Activated CD4-positive, CD25-positive, alpha-beta regulatory T cell treated with anti-CD3 and anti-CD28 coated beads, Interleukin-2, amount 50 U/mL, for 16 hours (primary cell): ENCODE data around the gene SAG.
"Not testable (repeated sequence)": the region's sequence is repeated elsewhere in the genome, so short reads cannot be mapped to it uniquely, and the experiment has no call there.

Source experiments
- DNase-seq: peaks from one replicate; pipeline ENCODE4 v3.0.0-alpha.2; 2020; ENCODE audit warnings: low read depth, low spot score

Gene SAG

DNA sequence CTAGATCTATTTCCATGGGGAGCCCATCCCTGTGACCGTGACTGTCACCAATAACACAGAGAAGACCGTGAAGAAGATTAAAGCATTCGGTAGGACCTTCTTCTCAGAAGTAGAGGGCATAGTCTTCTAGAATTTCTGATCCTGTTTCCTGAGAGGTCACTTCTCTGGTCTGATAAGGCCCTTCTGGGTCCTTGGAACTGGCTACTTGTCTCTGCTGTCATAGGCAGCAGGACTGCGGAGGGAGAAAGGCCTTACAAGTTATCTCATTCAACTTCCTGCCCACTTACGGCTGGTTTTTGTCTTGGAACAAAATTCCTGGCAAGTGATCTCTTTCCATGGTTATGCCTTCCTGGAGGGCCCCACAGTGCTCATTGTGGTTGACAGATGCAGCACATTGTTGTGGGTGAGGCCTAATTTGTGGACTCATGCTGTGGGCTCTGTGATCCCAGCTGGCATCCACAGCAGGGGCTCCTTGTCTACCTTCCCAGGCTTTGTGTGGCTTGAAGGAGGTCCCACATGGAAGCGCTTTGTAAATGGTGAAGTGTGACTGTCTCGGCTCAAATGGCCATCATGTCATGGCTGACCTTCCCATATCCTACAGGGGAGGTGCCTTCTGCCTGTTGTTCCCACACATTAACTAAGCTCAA is 22.0 kb downstream of the SAG start:
- no peak for DNase-seq

DNA sequence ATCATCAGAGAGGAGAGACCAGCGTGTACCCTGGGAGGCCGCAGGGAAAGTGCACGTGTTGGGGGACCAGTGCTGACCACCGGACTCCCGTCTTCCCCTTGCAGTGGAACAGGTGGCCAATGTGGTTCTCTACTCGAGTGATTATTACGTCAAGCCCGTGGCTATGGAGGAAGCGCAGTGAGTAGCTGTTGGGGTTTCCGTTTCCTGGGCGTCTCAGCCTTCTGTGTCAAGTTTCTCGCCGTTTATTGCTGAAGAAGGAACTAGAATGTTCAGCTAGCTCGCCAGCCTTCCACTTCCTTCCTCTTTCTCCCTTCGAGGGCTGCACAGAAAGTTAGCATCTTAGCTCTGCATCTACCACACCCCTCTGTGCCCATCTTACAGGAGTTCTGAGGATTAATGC is 23.9 kb downstream of the SAG start:
- peak; percentile 56 for DNase-seq

DNA sequence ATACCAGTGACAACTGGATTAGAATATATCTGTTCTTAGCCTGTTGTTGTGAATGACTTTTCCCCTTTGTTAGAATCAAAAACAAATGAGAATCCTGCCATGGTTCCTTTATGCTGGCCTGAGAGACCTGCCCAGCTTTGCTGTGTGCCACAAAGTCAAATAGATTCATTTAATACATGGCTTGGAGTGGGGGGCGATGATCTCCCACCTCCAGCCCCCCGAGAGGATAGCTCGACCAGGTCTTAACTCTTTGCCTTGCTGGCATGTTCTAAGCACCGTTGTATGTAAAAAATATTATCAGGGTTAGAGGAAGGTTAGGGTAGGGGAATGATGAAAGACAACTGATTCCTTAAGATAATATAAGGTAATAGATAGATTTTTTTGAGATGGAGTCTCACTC is 24.5 kb downstream of the SAG start:
- DNase-seq = no peak

DNA sequence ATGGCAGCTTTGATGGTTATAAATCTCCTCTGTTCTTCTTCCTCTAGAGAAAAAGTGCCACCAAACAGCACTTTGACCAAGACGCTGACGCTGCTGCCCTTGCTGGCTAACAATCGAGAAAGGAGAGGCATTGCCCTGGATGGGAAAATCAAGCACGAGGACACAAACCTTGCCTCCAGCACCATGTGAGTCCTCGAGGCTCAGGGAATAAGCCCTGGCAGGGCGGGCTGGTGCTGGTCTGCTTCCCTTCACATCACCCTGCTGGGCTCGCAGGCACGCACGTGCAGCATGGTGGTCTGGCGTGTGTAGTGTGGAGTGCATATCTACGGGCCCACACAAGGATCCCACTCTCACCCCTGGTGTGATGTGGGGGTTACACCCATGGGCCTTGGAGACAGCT is 27.3 kb downstream of the SAG start:
- DNase-seq = no peak

DNA sequence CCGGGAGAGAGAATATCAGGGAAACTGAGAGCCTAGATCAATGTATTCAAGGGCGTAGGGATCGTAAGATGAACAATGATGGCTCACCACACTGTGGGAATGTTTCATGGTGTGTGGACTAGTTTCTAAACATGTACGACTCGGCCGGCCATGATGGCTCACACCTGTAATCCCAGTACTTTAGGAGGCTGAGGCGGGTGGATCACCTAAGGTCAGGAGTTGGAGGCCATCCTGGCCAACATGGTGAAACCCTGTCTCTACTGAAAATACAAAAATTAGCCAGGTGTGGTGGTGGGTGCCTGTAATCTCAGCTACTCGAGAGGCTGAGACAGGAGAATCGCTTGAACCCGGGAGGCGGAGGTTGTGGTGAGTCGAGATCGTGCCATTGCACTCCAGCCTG is 28.5 kb downstream of the SAG start:
- DNase-seq = not testable (repeated sequence)

DNA sequence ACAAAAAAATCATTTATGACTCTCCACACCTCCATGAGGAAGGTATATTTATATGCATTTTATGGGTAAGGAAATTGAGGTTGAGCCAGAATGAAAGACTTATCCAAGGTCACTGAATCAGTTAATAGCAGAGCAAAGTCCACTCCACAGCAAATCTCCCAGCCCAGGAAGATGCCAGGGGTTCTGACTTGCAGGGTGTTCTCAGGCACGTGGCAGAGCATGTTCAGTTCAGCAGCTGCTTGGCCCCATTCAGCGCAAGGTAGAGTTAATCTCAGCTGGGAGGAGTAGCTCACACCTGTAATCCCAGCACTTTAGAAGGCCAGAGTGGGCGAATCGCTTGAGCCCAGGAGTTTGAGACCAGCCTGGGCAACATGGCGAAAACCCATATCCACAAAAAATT is 28.9 kb downstream of the SAG start:
- no peak for DNase-seq

DNA sequence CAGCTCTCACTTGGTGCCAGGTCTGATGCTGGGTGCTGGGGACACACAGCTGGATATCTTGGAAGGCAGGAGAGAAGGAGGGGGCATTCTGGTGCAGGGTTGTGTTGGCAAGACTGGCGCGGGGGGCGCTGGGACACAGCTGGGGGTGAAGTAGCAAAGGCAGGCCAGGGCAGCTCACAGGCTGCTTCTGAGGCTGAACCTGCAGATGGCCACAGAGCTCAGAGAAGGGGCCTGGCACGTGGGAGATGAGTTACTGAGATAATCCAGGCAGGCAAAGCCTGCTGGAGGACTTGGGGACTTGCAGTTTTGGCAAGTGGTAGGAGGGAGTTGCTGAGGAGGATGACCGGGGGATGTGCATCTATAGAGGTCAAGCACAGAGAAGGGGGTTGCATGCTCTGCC is 30.4 kb downstream of the SAG start:
- DNase-seq = no peak

DNA sequence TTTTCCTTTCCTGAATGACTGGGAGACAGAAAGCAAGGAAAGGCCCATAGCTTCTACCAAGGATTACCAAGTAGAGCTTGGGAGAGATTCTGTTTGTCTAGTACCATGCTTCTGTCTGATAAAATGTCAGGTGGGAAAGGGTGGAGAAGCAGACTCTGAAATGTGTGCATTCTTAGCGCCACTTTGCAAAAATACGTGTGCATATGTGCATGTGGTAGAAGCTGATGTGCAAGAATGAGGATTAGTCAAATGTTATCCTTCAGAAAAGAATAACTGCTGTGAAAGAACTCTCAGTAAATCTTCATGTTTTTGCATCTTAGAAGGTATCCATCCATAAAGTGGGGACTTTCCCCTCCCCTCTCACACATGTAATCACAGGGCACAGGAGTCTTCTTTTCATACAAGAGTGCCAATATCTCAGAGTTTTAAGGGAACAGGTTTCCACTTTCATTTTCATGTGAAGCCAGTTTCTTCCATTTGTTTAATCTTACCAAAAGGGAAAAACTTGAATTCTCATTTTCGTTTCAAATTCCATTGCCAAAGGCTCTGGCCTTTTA is 31.3 kb downstream of the SAG start:
- no peak for DNase-seq

DNA sequence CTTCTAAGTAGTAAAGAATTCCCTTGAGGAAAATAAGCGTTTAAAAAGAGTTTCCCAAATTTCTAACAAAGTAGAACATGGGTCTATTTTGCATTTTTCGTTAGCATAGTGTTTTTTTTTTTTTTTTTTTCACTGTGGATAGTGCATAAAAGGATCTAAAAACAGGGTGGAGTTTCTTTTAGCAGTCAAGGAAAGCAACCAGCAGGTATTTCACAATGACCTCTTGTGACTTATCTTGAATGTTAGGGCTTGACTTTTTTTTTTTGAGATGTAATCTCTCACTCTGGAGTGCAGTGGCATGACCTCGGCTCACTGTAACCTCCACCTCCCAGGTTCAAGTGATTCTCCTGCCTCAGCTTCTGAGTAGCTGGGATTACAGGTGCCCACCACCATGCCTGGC is 31.8 kb downstream of the SAG start:
- no peak for DNase-seq

DNA sequence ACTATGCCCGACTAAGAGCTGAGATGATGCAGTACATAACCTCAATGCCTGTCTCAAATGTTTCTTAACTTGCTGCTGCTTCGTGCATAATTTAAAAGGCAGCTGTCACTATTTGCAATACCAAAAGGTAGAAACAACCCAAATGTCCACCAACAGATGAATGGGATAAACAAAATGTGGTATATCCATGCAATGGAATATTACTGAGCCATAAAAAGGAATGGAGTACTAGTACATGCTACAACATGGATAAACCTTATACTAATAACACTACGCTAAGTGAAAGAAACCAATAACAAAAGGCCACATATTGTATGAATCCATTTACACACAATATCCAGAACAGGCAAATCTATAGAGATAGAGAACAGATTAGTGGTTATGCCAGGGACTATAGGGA is 33.7 kb downstream of the SAG start:
- no peak for DNase-seq

DNA sequence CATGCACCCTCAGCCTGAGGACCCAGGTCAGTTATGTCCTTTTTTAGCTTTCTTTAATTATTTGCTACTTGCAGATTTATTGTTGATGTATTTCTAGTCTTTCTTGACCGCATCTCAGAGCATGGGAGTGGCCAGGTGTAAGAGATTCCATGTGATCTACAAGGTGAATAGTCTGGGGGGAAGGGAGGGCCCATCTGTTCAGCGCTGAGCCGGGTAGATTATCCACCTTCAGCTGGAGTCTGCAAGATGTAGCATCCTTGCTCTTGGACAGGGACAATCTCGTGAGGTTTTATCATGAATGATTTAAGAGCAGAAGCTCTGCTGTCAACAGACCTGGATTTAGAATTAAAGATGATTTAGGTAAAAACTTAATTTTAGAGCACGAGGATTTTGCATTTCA is 34.7 kb downstream of the SAG start:
- DNase-seq = no peak

DNA sequence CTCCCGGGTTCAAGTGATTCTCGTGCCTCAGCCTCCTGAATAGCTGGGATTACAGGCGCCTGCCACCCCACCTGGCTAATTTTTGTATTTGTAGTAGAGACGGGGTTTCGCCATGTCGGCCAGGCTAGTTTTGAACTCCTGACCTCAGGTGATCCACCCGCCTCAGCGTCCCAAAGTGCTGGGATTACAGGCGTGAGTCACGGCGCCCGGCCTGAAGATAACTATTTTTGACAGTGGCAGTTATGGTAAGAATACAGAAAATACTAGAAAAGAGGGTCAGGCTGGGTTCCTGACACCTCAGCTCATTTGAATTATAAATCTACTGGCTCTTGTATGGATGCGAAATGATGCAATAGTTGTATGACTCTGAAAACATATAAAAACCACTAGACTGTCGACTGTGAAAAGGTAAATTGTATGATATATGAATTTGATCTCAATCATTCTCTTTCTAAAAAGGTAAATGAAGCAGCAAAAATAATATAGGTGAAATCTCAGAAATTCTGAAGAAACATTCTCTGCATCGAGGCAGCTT is 35.6 kb downstream of the SAG start:
- no peak for DNase-seq

DNA sequence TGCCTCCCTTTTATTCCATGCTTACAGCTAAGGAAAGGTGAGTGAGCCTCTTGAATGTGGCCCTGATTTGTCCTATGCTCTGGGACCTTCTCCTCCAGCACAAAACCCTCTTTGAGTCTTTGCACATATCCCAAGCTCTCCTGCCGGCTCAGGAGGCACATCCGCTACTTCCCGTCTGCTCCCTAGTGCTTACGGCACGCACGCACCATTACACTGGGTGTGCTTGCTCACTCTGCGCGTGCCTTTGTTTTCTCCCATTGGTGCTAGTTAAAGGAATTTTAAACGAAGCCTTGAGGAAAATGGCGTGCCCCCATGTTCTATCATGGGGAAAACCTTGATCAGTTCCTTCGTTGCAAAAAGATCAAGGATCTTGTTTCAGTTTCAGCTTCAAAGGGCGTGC is 38.8 kb downstream of the SAG start:
- no peak for DNase-seq

DNA sequence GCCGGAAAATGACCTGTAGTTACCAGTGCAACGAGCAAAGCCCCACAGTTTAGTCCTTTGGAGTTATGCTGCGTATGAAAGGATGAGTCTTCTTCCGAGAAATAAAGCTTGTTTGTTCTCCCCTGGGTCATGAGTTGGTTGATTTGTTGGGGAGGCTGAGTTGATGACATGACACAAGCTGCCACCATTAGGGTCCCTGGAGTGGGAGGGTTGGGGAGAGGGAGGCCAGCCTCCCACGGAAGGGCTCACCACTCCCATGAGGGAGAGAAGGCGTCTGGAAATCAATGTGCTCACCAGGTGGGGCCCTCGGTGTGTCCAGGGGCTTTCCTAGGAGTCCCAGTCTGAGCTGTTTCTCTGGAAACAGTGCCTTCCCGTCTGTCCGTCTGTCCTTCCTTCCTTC is 39.3 kb downstream of the SAG start:
- DNase-seq = no peak

DNA sequence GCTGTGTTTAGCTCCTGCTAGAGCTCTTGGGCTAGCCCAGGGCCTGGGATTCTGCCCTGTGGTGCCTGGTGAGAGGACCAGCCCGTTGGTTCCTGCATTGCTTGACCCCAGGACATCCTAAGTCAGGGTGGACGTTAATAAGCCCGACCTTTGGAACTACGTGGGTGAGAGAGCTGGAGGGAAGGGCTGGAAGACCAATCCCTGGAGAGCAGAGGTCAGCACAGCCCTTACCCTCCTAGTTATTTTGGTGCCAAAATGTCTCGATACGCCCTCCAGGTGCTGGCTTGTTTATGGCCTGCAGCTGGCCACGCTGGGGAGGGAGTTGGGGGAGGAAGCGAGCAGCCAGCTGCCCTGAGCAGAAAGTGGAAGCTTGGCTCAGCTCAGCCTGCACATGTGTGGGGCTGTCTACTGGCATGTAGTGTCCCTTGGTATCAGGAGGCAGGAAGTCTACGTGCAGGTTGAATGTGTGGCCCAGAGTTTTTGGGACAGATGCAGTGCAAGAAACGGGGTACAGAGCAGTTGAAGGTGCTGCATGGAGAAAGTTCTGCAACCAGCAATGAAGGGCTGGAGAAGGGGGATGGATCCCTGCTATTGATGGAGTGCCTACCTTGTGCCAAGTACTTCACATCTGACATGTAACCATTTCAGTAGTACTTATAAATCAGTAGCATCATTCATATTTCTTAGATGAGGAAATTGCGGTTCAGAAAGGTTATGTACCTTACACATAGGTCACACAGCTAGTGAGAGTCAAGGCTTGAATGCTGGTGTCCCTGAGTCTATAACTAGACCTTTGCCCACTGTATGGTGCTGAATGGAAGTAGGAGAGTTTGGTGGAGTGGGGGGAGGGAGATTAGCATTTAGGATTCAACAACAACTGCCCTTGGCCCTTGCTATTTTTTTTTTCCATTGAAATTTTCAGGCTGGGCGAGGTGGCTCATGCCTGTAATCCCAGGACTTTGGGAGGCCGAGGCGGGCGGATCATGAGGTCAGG is 41.7 kb downstream of the SAG start:
- no peak for DNase-seq

DNA sequence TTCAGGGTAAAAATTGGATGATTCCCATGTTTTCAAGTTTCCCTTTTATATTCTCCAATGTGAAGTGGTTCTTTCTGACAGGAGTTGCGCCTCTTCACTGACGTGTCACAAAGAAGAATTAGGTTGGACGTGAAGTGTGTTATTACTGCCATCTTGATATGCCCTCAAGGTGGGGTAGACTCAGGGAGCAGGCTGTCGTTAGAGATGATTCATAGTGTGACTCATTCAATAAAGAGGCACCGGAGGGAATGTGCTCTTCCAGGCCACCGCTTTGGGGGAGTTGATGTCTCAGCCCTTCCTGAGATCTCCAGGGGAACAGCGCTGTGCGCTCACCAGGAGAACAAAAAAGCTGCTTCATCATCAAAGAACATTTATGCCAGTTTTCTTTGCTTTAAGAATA is 43.1 kb downstream of the SAG start:
- no peak for DNase-seq

DNA sequence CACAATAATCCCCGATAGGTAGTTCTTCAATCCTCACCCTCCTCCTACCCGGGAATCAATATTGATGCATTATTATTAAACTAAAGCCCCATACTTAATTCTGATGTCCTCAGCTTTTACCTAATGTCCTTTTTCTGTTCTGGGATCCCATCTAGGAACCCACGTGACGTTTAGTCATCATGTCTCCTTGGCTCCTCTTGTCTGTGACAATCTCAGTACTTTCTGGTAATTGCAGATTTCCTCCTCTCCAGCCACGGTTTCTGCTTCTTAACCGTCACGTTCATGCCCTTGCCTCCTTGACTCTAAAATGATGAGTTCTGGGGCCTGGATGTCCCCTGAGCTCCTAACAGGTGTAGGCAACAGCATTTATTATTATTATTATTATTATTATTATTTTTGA is 43.8 kb downstream of the SAG start:
- DNase-seq = no peak

DNA sequence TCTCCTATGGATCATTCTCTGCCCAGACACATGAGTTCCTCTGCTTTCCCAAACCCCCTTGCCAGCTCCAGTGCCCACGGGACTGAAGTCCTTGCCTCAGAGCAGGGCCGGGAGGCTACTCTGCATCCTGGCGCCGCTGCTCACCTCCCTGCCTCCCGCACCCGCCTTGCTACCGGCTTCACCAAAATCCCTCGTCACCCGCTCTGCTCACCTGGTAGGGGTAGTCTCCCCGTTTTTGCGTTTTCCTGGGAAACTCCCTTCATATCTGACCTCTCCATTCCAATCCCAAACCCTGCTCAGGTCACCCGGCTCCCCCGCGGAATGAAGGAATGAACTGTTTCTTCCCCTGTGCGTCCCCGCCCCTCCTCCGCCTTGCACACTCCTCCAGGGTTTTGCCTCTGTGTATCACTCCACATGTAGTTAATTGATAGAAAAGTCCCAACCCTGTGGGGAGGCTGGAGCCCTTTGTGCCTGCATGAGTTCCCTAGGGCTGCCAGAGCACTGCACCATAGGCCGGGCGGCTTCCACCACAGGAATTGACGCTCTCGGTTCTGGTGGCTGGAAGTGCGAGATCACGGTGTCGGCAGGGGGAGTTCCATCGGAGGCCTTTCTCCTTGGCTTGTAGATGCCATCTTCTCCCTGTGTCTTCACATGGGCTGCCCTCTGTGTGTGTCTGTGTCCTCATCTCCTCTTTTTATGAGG is 44.7 kb downstream of the SAG start:
- DNase-seq = no peak

DNA sequence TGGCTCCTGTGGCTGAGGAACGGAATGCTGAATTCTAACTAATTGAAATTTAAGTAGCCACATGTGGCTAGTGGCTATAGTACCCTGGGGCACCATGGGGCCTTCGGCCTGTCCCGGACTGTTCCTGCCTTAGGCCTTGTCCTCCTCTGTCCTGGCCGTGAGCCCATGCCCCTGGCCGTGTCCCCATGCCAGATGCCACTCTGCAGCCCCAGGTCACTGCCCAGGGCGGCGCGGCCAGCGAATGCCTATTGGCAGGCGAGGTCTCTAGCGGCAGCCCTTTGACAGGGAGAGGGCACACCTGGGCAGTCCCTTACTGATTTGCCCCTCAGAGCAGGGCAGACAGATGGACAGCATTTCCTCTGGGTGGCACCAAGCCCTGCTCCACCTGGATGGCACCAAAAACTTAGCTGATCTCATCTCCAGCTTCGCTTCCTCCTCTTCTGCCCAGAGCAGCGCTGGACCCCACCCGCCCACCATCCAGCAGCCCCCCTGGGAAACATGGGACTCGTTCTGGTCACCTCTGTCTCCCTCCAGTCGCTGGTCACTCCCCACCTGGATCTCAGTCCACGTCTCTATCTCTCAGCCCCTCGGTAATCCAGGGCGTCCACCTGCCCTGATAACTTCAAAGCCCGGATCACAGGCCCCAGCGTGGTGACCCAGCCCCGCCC is 45.6 kb downstream of the SAG start:
- DNase-seq = no peak

DNA sequence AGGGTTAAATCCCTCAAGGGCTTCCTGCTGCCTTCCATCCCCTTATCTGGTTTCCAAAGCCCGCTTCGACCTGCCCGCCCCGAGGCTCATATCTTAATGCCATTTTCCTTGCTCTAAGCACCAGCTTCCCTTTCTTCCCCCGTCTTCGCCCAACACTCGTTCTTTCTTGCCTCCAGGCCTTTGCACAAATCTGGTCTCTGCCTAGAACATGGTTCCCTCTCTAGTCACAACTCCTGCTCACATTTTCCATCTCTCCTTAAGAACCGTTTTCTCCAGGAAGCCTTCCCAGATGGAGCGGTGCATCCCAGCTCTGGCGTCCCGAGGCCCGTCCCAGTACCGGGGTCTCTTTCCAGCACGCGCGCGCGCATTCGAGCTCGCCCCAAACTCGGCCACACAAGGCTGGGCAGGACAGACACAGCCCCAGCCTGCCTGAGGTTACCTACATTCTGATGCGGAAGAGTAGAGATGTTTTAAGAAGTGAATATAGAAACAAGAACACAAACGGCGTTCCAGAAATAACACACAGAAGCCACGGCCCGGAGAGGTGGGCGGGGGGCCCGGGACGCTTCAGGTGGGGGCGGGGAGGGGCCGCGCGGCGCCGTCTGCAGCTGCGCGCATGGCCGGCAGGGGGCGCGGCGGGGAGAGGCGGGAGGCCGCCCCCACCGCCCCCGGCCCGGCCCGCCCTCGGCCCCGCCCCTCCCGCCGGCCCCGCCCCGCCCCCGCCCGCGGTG is 46.3 kb downstream of the SAG start, which contains the start of gene DGKD:
DGKD (plus strand) TSS at position 726 of the 731 bp plus-strand sequence. CDS start 25 bp downstream, outside the sequence.
- peak; percentile 60 for DNase-seq
